ENCODE measurements around the gene HPGDS. TPM values are rescaled to one million over a fixed set of nuclear protein-coding genes. Genes with fewer than 3 reads are reported as not detected.

Gene HPGDS
- polyA plus RNA-seq, 1 donor (not counting 4 experiments of a cell fraction or from before 2014, with no cell fraction given): not detected

- FAIRE-seq (no peak), DNase-seq (ENCODE audit: low read depth, low spot score) (no peak)
- Histone ChIP-seq H3K36me3 (ENCODE audit: control insufficient read depth in 2 of 2, extremely low read depth in 1 of 2, insufficient read depth in 2 of 2, low read length in 2 of 2) (no peaks in the 10 kb centered on the region), H3K9ac (ENCODE audit: control insufficient read depth, extremely low read depth, insufficient read depth, low read length) (no peak overlapping the region), H3K9me1 (ENCODE audit: control insufficient read depth, extremely low read depth, insufficient read depth, low read length) (no peaks in the 10 kb centered on the region), H2AFZ (ENCODE audit: control insufficient read depth, low read length) (no peak overlapping the region), H4K20me1 (ENCODE audit: control insufficient read depth, extremely low read depth, insufficient read depth, low read length) (no peaks in the 10 kb centered on the region), H3K27me3 (ENCODE audit: control insufficient read depth, extremely low read depth, insufficient read depth, low read length) (no peaks in the 10 kb centered on the region), H3K4me1 (ENCODE audit: control insufficient read depth, extremely low read depth, insufficient read depth, low read length) (no peaks in the 10 kb centered on the region), H3K9me3 (ENCODE audit: control insufficient read depth, low read depth, low read length) (no peaks in the 10 kb centered on the region), H3K27ac (ENCODE audit: control insufficient read depth, insufficient read depth, low read length) (no peak overlapping the region), H3K4me3 (ENCODE audit: control insufficient read depth in 2 of 3, extremely low read depth in 1 of 3, insufficient read depth in 2 of 3, low read depth in 1 of 3, low read length in 3 of 3) (no peak overlapping the region), H3K4me2 (ENCODE audit: control insufficient read depth, extremely low read depth, insufficient read depth, low read depth, low read length) (no peak overlapping the region), H3K79me2 (ENCODE audit: control insufficient read depth, insufficient read depth, low read length) (no peaks in the 10 kb centered on the region)
- dilution Hi-C loops (cut with MboI; ENCODE audit: extremely low pct_ligation_motif_present, low sequenced_read_pairs): no loop called here
- TF ChIP-seq EZH2 (IDR thresholded peaks at IDR 0.05; ENCODE audit: low read length): no peak
- TF ChIP-seq, protein P1, sequence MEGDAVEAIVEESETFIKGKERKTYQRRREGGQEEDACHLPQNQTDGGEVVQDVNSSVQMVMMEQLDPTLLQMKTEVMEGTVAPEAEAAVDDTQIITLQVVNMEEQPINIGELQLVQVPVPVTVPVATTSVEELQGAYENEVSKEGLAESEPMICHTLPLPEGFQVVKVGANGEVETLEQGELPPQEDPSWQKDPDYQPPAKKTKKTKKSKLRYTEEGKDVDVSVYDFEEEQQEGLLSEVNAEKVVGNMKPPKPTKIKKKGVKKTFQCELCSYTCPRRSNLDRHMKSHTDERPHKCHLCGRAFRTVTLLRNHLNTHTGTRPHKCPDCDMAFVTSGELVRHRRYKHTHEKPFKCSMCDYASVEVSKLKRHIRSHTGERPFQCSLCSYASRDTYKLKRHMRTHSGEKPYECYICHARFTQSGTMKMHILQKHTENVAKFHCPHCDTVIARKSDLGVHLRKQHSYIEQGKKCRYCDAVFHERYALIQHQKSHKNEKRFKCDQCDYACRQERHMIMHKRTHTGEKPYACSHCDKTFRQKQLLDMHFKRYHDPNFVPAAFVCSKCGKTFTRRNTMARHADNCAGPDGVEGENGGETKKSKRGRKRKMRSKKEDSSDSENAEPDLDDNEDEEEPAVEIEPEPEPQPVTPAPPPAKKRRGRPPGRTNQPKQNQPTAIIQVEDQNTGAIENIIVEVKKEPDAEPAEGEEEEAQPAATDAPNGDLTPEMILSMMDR (optimal IDR thresholded peaks at IDR 0.05 in 1 of 3, IDR thresholded peaks at IDR 0.05 in 1 of 3, conservative IDR thresholded peaks at IDR 0.05 in 1 of 3; ENCODE audit: extremely low read depth in 1 of 3, insufficient read depth in 2 of 3, low read length in 3 of 3): no peak
Measured at GRCh38 chr4:94334476-94334875, 8.2 kb downstream of the HPGDS start.

GRCh38 chr4:94333866-94334265, 8.8 kb downstream of the HPGDS start:
- no peaks in the 10 kb centered on the region for H3K4me1 ChIP-seq (ENCODE audit: control insufficient read depth, extremely low read depth, insufficient read depth, low read length)
- H3K9me3 ChIP-seq (ENCODE audit: control insufficient read depth, low read depth, low read length): no peaks in the 10 kb centered on the region
- H3K9ac ChIP-seq (ENCODE audit: control insufficient read depth, extremely low read depth, insufficient read depth, low read length): no peak overlapping the region
- DNase-seq (ENCODE audit: low read depth, low spot score) (no peak), FAIRE-seq (no peak)
- H3K4me3 ChIP-seq (ENCODE audit: control insufficient read depth in 2 of 3, extremely low read depth in 1 of 3, insufficient read depth in 2 of 3, low read depth in 1 of 3, low read length in 3 of 3): no peak overlapping the region
- H3K27me3 ChIP-seq (ENCODE audit: control insufficient read depth, extremely low read depth, insufficient read depth, low read length): no peaks in the 10 kb centered on the region
- no peak overlapping the region for H2AFZ ChIP-seq (ENCODE audit: control insufficient read depth, low read length)
- TF ChIP-seq, protein P1 (optimal IDR thresholded peaks at IDR 0.05 in 1 of 3, IDR thresholded peaks at IDR 0.05 in 1 of 3, conservative IDR thresholded peaks at IDR 0.05 in 1 of 3; ENCODE audit: extremely low read depth in 1 of 3, insufficient read depth in 2 of 3, low read length in 3 of 3): no peak
- TF ChIP-seq EZH2 (IDR thresholded peaks at IDR 0.05; ENCODE audit: low read length): no peak
- no peaks in the 10 kb centered on the region for H3K79me2 ChIP-seq (ENCODE audit: control insufficient read depth, insufficient read depth, low read length)
- no peak overlapping the region for H3K27ac ChIP-seq (ENCODE audit: control insufficient read depth, insufficient read depth, low read length)
- H3K9me1 ChIP-seq (ENCODE audit: control insufficient read depth, extremely low read depth, insufficient read depth, low read length): no peaks in the 10 kb centered on the region
- H3K4me2 ChIP-seq (ENCODE audit: control insufficient read depth, extremely low read depth, insufficient read depth, low read depth, low read length): no peak overlapping the region
- dilution Hi-C loops (cut with MboI; ENCODE audit: extremely low pct_ligation_motif_present, low sequenced_read_pairs): no loop called here
- H4K20me1 ChIP-seq (ENCODE audit: control insufficient read depth, extremely low read depth, insufficient read depth, low read length): no peaks in the 10 kb centered on the region
- H3K36me3 ChIP-seq (ENCODE audit: control insufficient read depth in 2 of 2, extremely low read depth in 1 of 2, insufficient read depth in 2 of 2, low read length in 2 of 2): no peaks in the 10 kb centered on the region

Data from keratinocyte (primary cell).